GM13977 (cell line): ENCODE data around the gene GRAP2.

ENCODE experiments used
- DNase-seq: peaks from one replicate; pipeline ENCODE4 v3.0.0; 2012; ENCODE audit warnings: low spot score
- in situ Hi-C: fragments of 300-500 bp; cut with MboI; formaldehyde crosslinking; loops from one replicate; pipeline ENCODE4 v1.12.0; 2022; ENCODE audit warnings: low sequenced_read_pairs, low pct_unique_long_range_greater_than_20kb, mixed read lengths, inconsistent platforms; ENCODE audit not compliant: unreplicated experiment
- TF ChIP-seq, protein P1 (sequence below): IDR thresholded peaks from 2 replicates; pipeline ENCODE4 v1.5.1; 2012; ENCODE audit warnings: mild to moderate bottlenecking, control low read depth; ENCODE audit not compliant: insufficient read depth; ENCODE audit errors: extremely low read depth, missing control alignments

The GRAP2 gene

DNA sequence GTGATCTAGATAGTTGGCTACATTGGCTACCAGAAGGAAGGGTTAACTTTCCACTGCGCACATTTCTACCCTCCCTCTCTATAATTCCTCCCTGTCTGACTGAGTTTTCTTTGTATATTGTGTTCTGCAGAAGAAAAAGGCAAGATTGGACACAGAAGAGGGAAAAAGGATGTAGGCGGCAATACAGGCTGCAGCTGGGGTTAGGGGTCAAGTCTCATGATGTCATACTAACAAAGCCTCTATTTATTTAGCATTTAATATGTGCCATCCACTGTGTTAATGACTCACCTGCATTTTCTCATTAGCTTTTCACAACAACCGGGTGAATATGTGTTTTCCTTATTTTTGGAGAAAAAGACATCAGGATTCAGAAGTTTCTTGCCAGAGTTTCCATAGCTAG, 95.8 kb downstream of the GRAP2 start:
- in situ Hi-C loops, result no loop called here
- TF ChIP-seq, protein P1, sequence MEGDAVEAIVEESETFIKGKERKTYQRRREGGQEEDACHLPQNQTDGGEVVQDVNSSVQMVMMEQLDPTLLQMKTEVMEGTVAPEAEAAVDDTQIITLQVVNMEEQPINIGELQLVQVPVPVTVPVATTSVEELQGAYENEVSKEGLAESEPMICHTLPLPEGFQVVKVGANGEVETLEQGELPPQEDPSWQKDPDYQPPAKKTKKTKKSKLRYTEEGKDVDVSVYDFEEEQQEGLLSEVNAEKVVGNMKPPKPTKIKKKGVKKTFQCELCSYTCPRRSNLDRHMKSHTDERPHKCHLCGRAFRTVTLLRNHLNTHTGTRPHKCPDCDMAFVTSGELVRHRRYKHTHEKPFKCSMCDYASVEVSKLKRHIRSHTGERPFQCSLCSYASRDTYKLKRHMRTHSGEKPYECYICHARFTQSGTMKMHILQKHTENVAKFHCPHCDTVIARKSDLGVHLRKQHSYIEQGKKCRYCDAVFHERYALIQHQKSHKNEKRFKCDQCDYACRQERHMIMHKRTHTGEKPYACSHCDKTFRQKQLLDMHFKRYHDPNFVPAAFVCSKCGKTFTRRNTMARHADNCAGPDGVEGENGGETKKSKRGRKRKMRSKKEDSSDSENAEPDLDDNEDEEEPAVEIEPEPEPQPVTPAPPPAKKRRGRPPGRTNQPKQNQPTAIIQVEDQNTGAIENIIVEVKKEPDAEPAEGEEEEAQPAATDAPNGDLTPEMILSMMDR, result no peak
- DNase-seq, result no peak

DNA sequence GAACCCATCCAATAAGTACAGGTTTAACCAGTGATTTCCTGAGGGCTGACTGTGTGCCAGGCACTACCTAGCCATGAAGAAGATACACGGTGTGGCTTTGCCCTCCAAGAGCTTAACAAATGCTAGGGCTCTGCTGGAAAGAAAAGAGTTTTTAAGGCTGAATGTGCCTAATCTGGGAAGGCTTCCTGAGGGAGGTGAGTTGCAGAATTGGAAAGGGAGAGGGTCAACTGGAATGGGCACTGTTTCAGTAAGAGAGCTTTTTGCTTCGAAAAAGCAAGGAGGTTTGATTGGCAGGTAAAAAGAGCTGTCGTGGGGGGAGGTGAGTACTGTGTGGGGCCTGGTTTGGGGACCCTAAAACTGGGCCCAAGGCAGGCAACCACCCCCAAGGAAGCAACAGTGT, 96.5 kb downstream of the GRAP2 start:
- TF ChIP-seq, protein P1, result no peak
- no peak for DNase-seq
- in situ Hi-C loops, result no loop called here

DNA sequence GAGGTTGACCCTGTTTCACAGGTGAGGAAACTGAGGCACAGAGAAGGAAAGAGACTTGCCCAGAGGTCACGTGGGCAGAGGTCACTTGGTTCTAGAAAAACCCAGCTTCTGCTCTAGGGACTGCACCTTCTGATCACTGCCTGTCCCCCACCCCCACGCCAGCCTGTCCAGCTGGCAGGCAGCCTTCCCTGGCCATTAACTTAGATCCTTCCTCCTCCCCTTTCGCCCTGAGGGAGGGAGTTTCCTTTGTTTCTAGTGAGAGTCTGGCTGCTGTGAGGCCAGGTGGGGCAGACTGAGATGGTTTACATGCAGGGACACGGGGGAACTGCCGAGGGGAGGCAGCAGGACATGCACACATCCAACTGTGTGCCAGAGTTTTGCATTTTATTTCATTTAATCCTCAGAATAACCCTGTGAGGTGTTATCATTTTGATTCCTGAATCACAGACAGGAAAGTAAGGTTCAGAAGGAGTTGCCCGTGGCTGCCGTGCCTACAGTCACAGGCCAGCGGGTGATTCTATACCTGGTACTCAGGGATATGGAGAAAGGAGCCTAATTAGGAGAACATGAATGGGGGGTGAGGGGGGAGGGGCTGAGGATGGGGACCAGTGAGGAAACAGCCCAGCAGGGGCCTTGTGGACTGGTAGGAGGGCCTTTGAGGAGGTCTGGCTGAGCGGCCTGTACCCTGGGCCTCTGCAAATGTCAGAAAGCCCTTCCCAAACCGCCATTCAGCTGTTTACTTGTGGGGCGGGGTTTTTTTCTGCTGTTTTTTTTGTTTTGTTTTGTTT, 97.2 kb downstream of the GRAP2 start:
- no peak for DNase-seq
- in situ Hi-C loops, result no loop called here
- TF ChIP-seq, protein P1, result no peak

DNA sequence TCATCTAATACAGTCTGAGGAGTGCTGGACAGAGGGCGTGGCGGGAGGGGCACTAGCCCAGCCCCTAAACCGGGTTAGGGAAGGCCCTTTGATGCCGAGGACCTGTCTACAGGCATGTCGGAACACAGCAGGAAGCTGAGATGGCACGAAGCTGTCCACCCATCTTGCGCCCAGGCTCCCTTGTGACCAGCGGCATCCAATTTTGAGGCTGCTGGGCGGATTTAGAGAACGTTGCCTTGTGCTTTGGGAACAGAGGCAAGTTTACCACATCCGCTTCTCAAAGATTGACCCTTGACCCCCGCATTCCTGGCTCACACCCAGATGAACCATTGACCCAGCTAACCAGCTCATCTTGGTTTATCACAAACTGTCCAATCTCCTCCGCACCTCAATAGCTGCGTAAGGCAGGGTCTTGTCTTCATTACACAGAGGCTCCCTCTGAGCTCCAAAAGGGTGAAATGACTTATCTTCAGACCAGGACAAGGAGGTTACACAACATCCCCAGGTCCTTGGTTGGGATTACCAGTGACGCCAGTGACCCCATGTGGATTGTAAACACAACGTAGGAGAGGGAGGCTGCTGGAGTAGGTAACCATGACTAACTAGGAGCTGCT, 98.4 kb downstream of the GRAP2 start:
- no peak for DNase-seq
- in situ Hi-C loops, result no loop called here
- TF ChIP-seq, protein P1, result no peak

DNA sequence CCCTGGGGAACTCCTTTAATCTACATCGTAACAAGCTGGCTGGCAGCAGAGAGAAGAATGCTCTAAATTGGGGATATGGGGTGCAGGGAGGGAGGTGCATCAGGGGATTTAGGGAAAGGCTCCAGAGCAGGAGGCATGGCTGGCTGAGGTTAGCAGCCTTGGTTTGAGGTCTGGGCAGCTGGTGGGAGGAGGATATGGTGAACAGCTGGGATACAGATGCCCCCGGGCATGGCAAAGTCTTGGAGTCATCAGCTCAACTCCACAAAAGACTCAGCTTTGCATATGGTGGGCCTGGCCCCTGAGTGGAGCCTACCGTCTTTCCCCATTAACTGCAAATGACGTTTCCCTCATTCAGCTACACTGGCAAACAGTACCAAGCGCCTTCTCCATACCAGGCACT, 99.3 kb downstream of the GRAP2 start:
- no peak for DNase-seq
- in situ Hi-C loops, result no loop called here
- TF ChIP-seq, protein P1, result no peak

DNA sequence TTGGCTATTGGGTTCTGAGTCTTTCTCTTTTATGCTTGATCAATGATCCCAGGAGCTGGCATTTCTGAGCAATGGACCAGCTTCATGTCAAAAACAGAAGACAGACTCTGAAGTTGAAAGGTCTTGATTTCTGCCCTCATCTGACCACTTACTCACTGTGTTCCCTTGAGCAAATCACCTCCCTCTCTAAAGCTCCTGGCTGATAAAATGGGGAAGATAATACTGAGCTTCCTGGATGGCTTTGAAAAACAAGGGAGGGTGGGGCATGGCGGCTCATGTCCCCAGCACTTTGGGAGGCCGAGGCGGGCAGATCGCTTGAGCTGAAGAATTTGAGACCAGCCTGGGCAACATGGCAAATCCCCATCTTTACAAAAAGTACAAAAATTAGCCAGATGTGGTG, 100.2 kb downstream of the GRAP2 start:
- in situ Hi-C loops, result no loop called here
- no peak for DNase-seq
- TF ChIP-seq, protein P1, result no peak
